Measurements from ENCODE around the gene TNFSF18. TPM values are rescaled to one million over a fixed set of nuclear protein-coding genes. Genes with fewer than 3 reads are reported as not detected.

The TNFSF18 gene
- total RNA-seq, 1 experiment from 2014 or later = not detected

DNA sequence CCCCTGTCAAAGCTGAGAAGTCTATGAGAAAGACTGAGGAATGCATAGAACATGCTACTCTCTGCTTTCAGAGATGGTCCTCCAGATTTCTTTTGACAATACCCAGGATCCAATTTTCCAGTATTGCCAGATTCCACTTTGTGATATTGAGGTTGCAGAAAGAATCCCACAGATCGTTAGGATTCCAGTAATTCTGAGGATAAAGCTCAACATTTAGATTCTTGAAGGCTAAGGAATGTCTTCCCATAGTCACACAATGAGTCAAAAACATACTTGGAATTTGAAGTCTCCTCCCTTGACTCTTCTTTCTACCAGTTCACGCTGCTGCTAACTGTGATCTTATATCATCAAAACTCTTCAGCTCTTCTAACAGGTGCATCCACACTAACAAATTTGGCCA is 57.1 kb downstream of the TNFSF18 start:
- DNase-seq (ENCODE audit: low read depth, low spot score) = no peak
- intact Hi-C loops (cut with micrococcal nuclease; ENCODE audit: unreplicated experiment) = no loop called here

DNA sequence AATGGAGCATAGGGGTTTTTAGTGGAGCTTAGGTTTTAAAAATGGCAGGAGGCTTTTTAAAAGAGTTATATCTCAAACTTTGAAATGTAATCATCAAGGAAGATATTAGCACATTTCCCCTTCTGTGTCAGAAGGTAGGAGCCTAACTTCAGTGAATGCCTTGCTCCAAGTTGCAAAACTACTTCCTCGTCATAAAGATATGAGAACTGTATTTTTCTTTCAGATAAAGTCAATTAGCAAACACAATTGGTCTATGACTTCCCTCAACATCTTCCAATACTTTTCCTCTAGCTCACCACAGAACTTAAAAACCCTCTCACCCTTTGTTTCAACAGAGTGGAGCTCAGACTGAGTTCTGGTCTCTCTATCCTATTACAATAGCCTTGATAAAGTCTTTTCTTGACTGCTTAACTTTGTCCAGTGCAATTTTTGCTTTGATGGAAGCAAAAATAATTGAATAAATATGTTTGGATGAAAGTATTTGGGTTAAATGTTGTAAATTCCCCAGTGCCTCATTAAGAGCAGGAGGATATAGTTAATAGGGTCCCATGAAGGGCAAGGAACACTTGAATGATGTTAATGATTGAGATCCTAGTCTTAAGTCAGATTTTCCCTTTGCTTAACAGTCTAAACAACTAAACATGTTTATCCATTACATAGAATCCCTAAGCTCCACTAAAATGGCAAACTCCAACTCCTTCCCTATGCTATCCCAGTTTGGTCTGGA is 58.9 kb downstream of the TNFSF18 start:
- no peak overlapping the region for H3K27ac ChIP-seq (ENCODE audit: low read length)
- in situ Hi-C loops (cut with HindIII; ENCODE audit: low pct_unique_long_range_greater_than_20kb, low sequenced_read_pairs) = no loop called here

More for the DNA sequence above, 57.1 kb downstream of the TNFSF18 start:
- ChIA-PET POLR2A (no interaction called here), CTCF (no interaction called here)
- Histone ChIP-seq H3K27me3 (ENCODE audit: control insufficient read depth, insufficient read depth, low read length) (no peaks in the 10 kb centered on the region), H3K4me1 (ENCODE audit: control insufficient read depth, insufficient read depth, low read length) (no peaks in the 10 kb centered on the region), H3K9me3 (ENCODE audit: control insufficient read depth, insufficient read depth, low read depth, low read length) (no peaks in the 10 kb centered on the region; the same call in 1 of the 2 replicates), H3K4me3 (ENCODE audit: low read depth in 2 of 2, low read length in 2 of 2) (no peak overlapping the region), H3K27ac (ENCODE audit: low read length) (no peak overlapping the region), H3K36me3 (ENCODE audit: control insufficient read depth, insufficient read depth, low read length) (no peaks in the 10 kb centered on the region)
- BruUV-seq (replicated peaks) = no TSS peak
- in situ Hi-C loops (cut with HindIII; ENCODE audit: low pct_unique_long_range_greater_than_20kb, low sequenced_read_pairs) = no loop called here
- ATAC-seq = no peak
- TF ChIP-seq TCF7L2 (IDR thresholded peaks at IDR 0.05; ENCODE audit: low read depth, low read length) = no peak
- TF ChIP-seq SIN3A (IDR thresholded peaks at IDR 0.05; ENCODE audit: borderline replicate concordance, insufficient read depth, low read depth, low read length) = no peak
- TF ChIP-seq, protein P1, sequence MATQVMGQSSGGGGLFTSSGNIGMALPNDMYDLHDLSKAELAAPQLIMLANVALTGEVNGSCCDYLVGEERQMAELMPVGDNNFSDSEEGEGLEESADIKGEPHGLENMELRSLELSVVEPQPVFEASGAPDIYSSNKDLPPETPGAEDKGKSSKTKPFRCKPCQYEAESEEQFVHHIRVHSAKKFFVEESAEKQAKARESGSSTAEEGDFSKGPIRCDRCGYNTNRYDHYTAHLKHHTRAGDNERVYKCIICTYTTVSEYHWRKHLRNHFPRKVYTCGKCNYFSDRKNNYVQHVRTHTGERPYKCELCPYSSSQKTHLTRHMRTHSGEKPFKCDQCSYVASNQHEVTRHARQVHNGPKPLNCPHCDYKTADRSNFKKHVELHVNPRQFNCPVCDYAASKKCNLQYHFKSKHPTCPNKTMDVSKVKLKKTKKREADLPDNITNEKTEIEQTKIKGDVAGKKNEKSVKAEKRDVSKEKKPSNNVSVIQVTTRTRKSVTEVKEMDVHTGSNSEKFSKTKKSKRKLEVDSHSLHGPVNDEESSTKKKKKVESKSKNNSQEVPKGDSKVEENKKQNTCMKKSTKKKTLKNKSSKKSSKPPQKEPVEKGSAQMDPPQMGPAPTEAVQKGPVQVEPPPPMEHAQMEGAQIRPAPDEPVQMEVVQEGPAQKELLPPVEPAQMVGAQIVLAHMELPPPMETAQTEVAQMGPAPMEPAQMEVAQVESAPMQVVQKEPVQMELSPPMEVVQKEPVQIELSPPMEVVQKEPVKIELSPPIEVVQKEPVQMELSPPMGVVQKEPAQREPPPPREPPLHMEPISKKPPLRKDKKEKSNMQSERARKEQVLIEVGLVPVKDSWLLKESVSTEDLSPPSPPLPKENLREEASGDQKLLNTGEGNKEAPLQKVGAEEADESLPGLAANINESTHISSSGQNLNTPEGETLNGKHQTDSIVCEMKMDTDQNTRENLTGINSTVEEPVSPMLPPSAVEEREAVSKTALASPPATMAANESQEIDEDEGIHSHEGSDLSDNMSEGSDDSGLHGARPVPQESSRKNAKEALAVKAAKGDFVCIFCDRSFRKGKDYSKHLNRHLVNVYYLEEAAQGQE (IDR thresholded peaks at IDR 0.05; ENCODE audit: insufficient read depth in 1 of 2, low read depth in 2 of 2, low read length in 1 of 2) = no peak
- no peak for TF ChIP-seq POLR2AphosphoS5 (IDR thresholded peaks at IDR 0.05; ENCODE audit: low read depth, low read length)
- TF ChIP-seq, protein P2, sequence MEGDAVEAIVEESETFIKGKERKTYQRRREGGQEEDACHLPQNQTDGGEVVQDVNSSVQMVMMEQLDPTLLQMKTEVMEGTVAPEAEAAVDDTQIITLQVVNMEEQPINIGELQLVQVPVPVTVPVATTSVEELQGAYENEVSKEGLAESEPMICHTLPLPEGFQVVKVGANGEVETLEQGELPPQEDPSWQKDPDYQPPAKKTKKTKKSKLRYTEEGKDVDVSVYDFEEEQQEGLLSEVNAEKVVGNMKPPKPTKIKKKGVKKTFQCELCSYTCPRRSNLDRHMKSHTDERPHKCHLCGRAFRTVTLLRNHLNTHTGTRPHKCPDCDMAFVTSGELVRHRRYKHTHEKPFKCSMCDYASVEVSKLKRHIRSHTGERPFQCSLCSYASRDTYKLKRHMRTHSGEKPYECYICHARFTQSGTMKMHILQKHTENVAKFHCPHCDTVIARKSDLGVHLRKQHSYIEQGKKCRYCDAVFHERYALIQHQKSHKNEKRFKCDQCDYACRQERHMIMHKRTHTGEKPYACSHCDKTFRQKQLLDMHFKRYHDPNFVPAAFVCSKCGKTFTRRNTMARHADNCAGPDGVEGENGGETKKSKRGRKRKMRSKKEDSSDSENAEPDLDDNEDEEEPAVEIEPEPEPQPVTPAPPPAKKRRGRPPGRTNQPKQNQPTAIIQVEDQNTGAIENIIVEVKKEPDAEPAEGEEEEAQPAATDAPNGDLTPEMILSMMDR (IDR thresholded peaks at IDR 0.05) = no peak

More for the DNA sequence above, 58.9 kb downstream of the TNFSF18 start:
- POLR2A ChIA-PET = interaction anchor here (0.5 kb wide), 1 partner anchor 802 kb away, joined by 10 read pairs; no protein-coding TSS in a partner anchor
- H3K27me3 ChIP-seq (ENCODE audit: control insufficient read depth, insufficient read depth, low read length) = no peaks in the 10 kb centered on the region
- CTCF ChIA-PET = no interaction called here
- no peak for TF ChIP-seq SIN3A (IDR thresholded peaks at IDR 0.05; ENCODE audit: borderline replicate concordance, insufficient read depth, low read depth, low read length)
- no peak for TF ChIP-seq TCF7L2 (IDR thresholded peaks at IDR 0.05; ENCODE audit: low read depth, low read length)
- TF ChIP-seq, protein P2 (IDR thresholded peaks at IDR 0.05) = no peak
- TF ChIP-seq, protein P1 (IDR thresholded peaks at IDR 0.05; ENCODE audit: insufficient read depth in 1 of 2, low read depth in 2 of 2, low read length in 1 of 2) = no peak
- DNase-seq (ENCODE audit: low read depth, low spot score) (no peak), ATAC-seq (no peak)
- H3K36me3 ChIP-seq (ENCODE audit: control insufficient read depth, insufficient read depth, low read length) = no peaks in the 10 kb centered on the region
- H3K4me1 ChIP-seq (ENCODE audit: control insufficient read depth, insufficient read depth, low read length) = no peaks in the 10 kb centered on the region
- BruUV-seq (replicated peaks) = no TSS peak
- H3K9me3 ChIP-seq (ENCODE audit: control insufficient read depth, insufficient read depth, low read depth, low read length) = no peaks in the 10 kb centered on the region; the same call in 1 of the 2 replicates
- intact Hi-C loops (cut with micrococcal nuclease; ENCODE audit: unreplicated experiment) = no loop called here
- no peak overlapping the region for H3K4me3 ChIP-seq (ENCODE audit: low read depth in 2 of 2, low read length in 2 of 2)

Measured in Panc1 (cell line).